Measurements from ENCODE around the gene PASK.

PASK gene

GRCh38 chr2:241081190-241081642 lies 68.1 kb downstream of the PASK start:
- no peak for DNase-seq (ENCODE audit: low read depth)

- no peak for DNase-seq (ENCODE audit: low read depth)
Observed at GRCh38 chr2:241080405-241081189, 68.7 kb downstream of the PASK start.

GRCh38 chr2:241074901-241075540 lies 74.3 kb downstream of the PASK start:
- no peak for DNase-seq (ENCODE audit: low read depth)

- no peak for DNase-seq (ENCODE audit: low read depth)
Observed at GRCh38 chr2:241074065-241074818, 75.0 kb downstream of the PASK start.

- DNase-seq (ENCODE audit: low read depth) = no peak
Observed at GRCh38 chr2:241073166-241074064, 75.9 kb downstream of the PASK start.

GRCh38 chr2:241072553-241073165 lies 76.6 kb downstream of the PASK start:
- DNase-seq (ENCODE audit: low read depth) = no peak

GRCh38 chr2:241072151-241072550 lies 77.1 kb downstream of the PASK start:
- DNase-seq (ENCODE audit: low read depth) = no peak

GRCh38 chr2:241071677-241072111 lies 77.6 kb downstream of the PASK start:
- no peak for DNase-seq (ENCODE audit: low read depth)

GRCh38 chr2:241070811-241071676 lies 78.2 kb downstream of the PASK start:
- no peak for DNase-seq (ENCODE audit: low read depth)

GRCh38 chr2:241070361-241070760 lies 78.9 kb downstream of the PASK start:
- no peak for DNase-seq (ENCODE audit: low read depth)

GRCh38 chr2:241069821-241070281 lies 79.4 kb downstream of the PASK start:
- no peak for DNase-seq (ENCODE audit: low read depth)

- no peak for DNase-seq (ENCODE audit: low read depth)
Observed at GRCh38 chr2:241068942-241069810, 80.1 kb downstream of the PASK start.

GRCh38 chr2:241068136-241068941 lies 80.9 kb downstream of the PASK start:
- no peak for DNase-seq (ENCODE audit: low read depth)

GRCh38 chr2:241067501-241068135 lies 81.7 kb downstream of the PASK start:
- DNase-seq (ENCODE audit: low read depth) = no peak

GRCh38 chr2:241066893-241067341 lies 82.4 kb downstream of the PASK start:
- DNase-seq (ENCODE audit: low read depth) = no peak

- no peak for DNase-seq (ENCODE audit: low read depth)
Observed at GRCh38 chr2:241066171-241066892, 82.9 kb downstream of the PASK start.

- no peak for DNase-seq (ENCODE audit: low read depth)
Observed at GRCh38 chr2:241065355-241065803, 83.9 kb downstream of the PASK start.
